GM12865 (cell line): Measurements from ENCODE around the gene FAM89B.

Experiments
- DNase-seq: peaks from one replicate; pipeline ENCODE4 v3.0.0; 2010; ENCODE audit warnings: low read depth
- H3K4me3 ChIP-seq: 2 replicates; pipeline ENCODE4 v1.5.1; 2011; ENCODE audit warnings: mild to moderate bottlenecking, low read depth, low read length, control low read depth
- TF ChIP-seq, protein P1 (sequence below): IDR thresholded peaks from 2 replicates; pipeline ENCODE4 v1.5.1; 2011; ENCODE audit warnings: low read length, control low read depth, low read depth, inconsistent platforms; ENCODE audit not compliant: insufficient read depth; ENCODE audit errors: missing control alignments

FAM89B gene

DNA sequence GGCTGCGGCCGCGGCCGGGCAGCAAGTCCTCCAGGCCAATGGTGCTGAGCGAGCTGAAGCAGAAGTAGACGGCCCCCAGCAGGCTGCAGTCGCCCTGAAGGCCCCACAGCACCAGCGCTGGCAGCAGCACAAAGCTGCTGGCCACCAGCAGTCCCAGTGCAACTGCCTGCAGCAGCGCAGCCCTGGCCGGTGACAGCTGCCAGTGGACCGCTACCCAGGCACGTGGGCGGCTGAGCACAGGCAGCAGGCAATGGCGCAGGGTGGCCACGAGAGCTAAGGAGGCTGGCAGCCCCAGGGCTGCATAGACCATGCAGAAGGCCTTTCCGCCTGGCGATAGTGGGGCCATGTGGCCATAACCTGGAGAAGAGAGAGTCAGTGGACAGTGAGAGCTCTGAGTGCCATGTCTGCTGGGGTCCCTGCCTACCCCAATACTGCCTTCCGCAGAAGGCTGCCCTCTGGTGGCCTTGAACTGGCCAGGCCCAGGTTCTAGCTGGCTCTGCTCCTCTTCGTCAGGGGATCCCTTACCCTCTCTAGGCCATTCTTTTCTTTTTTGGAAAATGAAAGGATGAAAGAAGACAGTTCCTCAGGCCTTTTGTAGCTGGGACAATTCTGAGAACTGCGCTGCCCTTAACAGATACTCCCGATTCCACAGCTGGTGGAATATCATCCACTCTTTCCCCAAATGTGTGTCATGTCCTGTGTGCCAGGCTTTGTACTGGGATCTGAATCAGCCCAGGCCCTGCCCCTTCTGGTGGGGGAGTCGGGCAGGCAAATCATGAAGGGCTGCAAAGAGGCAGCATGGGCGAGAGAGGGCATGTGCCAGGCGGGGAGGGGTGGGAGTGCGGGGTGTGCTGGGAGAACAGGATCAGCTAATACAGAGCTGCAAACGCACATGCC, 21.4 kb downstream of the FAM89B start:
- TF ChIP-seq, protein P1, sequence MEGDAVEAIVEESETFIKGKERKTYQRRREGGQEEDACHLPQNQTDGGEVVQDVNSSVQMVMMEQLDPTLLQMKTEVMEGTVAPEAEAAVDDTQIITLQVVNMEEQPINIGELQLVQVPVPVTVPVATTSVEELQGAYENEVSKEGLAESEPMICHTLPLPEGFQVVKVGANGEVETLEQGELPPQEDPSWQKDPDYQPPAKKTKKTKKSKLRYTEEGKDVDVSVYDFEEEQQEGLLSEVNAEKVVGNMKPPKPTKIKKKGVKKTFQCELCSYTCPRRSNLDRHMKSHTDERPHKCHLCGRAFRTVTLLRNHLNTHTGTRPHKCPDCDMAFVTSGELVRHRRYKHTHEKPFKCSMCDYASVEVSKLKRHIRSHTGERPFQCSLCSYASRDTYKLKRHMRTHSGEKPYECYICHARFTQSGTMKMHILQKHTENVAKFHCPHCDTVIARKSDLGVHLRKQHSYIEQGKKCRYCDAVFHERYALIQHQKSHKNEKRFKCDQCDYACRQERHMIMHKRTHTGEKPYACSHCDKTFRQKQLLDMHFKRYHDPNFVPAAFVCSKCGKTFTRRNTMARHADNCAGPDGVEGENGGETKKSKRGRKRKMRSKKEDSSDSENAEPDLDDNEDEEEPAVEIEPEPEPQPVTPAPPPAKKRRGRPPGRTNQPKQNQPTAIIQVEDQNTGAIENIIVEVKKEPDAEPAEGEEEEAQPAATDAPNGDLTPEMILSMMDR: peak; percentile 74
- H3K4me3 ChIP-seq: no peak overlapping the region
- peak; percentile 64 for DNase-seq

DNA sequence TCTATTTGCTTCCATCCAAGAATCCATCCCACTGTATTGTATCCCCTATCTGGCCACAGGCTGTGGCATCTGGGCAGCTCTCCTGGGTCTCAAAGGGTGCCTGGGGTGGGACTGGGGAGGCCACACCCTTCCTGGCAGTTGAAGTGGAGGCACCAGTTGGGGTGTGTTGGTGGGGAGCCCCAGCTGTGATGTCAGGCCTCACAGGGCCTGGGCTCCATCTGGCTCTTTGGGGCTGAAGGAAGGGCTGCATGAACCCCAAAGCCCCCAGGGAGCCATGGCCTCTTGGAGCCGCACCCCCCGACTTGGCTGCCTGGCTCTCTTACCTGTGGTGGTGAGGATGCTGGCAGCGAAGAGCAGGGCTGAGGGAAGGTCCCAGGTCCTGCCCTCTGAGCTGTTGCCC, 22.8 kb downstream of the FAM89B start:
- DNase-seq: no peak
- H3K4me3 ChIP-seq: no peak overlapping the region
- TF ChIP-seq, protein P1: no peak

DNA sequence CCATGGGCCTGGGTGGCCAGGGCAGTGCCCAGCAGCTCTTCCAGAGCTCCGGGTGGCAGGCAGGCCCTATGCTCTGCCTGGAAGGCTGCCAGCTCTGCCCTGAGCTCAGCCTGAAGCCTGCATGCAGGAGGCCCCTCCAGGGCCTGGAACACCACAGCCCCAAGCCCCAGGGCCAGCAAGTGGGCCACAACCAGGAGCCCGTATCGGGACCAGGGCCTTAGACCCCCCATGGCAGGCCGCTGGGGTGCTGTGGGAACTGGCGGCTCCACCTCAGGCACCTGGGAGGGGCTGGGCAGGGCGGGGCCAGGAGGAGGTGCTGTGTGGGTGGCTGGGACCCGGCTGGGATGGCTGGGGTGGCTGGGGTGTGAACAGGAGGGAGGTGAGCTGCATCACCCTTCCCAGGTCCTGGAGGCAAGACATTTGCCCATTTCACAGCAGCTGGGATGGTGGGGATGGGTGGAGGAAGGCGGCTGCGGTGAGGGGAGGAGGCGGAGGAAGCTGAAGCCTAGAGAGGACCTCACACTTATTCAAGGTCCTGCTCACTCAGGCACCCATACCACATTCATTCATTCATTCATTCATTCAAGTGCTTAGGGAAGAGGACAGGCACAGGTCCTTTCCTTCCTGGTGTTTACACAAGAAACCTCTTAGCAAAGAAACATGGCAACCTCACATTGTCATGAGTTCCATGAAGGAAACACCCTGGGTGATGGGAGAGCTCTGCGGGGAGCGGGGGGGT, 23.4 kb downstream of the FAM89B start, which contains the start of gene KCNK7:
Gene KCNK7 (minus strand): TSS at position 258 of the 739 bp plus-strand sequence. CDS start 28 bp downstream, at position 230.
- no peak within 1 kb of the TSS for H3K4me3 ChIP-seq
- TF ChIP-seq, protein P1: no peak
- DNase-seq: no peak

DNA sequence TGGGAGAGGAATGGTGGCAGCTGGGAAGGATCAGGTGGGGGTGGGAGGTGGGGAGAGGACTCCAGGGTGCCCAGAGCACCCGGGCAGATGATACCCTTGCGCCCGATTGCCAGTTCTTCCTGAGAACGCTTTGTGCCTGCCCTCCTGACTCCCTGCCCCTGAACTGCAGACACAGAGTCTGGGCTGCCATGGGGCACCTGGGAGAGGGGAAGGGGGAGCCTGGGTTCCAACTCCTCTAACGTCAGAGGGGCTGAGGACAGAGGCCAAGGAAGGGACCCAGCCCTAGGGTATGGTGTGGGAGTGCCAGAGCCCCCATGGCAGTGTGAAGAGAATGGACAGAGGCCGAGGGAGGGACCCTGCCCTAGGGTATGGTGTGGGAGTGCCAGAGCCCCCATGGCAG, 24.2 kb downstream of the FAM89B start:
- no peak overlapping the region for H3K4me3 ChIP-seq
- TF ChIP-seq, protein P1: no peak
- no peak for DNase-seq

DNA sequence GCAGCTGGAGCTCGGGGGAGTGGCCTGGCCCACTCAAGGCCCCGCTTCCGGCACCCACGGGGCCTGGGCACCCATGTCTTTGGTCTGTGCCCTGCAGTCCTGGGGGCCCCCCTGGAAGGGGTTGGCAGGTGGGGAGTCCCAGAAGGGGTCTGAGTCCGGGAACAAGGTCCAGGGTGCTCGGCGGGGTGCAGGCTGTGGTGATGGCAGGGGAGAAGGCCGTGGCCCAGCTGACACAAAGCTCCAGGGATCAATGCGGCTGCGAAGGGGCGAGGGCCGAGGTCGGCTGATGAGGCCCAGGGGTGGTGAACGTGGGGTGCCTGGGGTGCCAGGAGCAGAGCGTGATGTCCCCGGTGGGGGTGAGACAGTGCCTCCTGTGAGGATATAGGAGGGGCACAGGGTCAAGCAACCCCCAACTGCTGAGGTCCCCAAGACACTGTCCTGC, 25.9 kb downstream of the FAM89B start:
- DNase-seq: no peak
- H3K4me3 ChIP-seq: no peak overlapping the region
- TF ChIP-seq, protein P1: no peak

DNA sequence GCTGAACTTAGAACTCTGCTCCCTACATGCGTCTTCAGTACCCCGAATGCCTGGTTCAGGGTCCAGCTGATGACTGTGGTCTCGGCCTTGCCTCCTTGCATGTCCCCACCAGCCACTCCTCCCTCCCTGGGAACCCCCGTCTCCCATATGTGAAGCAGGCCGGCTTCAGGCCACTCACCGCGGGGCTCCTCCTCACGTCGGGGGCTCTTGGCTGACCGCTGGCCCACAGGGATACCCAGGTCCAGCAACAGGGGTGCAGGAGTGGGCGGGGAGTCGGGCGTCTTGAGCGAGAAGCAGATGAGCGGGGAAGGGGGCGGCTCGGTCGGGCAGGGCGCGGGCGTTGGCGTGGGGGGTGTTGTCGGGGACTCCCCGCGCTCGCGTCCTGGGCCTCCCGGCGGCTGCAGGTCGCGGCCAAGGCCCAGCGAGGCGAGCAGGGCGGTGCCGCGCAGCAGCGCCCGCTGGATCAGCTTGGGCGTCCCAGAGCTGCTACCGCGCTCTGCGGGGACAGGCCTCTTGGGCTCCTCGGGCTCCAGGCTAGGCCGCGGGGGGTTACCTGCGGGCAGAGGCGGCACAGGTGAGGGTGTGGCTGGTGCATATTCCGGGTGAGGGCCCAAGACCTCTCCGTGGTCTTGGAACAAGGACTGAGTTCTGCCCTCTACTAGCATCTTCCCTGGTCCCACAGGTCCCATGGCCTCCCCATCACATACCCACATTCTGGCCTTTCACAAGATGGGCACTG, 27.0 kb downstream of the FAM89B start:
- no peak for DNase-seq
- TF ChIP-seq, protein P1: no peak
- H3K4me3 ChIP-seq: no peak overlapping the region
